ENCODE data around the gene PAFAH1B1. TPM values are rescaled to one million over a fixed set of nuclear protein-coding genes. Genes with fewer than 3 reads are reported as not detected.
A peak's percentile ranks its signal among the peaks of the same experiment; 100 is the strongest.
"Not testable (repeated sequence)": the region's sequence is repeated elsewhere in the genome, so short reads cannot be mapped to it uniquely, and the experiment has no call there.

The PAFAH1B1 gene
- 34.5 TPM for total RNA-seq

DNA sequence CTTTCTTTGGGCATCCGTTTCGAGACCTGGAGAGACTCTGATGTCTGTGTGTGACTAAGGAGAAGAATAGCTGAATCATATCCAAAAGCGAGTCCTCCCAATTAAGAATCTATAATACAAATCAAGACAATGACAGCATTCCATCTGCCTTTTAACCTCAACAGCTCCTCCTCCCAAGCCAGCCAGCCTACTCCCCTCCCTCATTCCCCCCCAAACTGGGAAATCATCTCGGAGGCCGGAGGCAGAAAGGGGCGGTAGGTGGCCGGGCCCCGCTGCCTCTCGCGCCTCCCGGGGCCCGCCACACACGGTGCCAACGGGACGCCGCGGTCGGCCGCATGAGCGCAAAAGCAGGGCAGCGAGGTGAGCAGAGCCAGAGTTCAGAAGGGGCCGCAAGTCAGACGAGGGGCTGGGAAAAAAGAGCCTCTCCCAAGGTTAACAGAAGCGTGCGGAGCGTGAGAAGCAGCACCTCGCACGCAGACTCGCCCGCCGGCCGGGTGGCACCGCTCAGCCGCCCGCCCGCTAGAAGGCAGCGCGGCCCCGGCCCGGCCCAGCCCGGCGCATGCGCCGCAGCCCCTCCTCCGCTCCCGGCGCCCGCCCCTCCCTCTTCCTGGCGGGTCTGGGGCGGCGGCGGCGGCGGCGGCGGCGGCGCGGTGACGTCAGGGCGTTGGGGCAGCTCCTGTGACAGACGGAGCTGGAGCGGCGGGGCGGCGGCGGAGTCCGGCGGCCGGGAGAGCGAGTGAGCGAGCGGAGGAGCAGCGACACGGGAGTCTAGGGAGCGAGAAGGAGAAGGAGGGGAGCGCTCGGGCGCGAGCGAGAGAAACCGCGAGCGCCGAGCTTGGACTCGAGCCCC is at the start of gene PAFAH1B1:
PAFAH1B1 (plus strand) TSS at position 684 of the 850 bp plus-strand sequence. CDS start 44,635 bp downstream, outside the sequence.
- peak; percentile 89 for ATAC-seq
- peak; percentile 92 for DNase-seq (ENCODE audit: low spot score)

DNA sequence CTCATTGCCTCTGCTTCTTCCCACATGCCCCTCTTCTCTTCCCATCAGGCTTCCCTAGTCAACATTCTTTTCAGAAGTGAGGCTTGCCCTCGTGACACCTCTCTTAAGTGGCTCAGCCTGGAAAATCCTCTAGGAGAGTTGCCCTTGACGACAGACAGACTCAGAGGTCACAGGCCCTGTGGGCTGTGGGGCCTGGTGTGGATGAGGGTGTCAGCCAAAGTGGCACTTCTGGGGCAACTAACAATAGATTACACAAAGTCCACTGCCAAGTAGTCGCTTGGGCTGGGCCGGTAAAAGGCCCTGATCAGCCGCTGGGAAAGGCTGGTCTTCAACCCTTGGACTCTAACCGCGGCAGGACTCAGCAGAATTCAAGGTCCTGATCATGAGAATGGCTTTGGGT is 48.1 kb upstream of the PAFAH1B1 start:
- peak; percentile 82 for DNase-seq (ENCODE audit: low spot score)
- ATAC-seq = peak; percentile 92

DNA sequence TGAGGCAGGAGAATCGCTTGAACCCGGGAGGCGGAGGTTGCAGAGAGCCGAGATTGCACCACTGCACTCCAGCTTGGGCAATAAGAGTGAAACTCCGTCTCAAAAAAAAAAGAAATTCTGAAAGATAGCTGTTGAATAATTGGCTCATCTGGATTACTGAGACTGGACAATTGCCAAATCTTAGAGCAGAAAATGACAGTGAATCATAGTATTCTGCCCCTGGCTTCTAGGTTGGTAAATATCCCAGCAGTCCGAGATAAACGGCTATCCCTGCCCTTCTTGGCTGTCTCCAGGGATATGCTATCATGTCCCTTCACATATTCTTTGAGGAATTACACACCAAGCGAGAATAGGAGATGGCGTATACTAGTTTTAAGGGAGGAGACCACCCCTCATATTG is 46.3 kb upstream of the PAFAH1B1 start:
- ATAC-seq = peak; percentile 55
- no peak for DNase-seq (ENCODE audit: low spot score)

DNA sequence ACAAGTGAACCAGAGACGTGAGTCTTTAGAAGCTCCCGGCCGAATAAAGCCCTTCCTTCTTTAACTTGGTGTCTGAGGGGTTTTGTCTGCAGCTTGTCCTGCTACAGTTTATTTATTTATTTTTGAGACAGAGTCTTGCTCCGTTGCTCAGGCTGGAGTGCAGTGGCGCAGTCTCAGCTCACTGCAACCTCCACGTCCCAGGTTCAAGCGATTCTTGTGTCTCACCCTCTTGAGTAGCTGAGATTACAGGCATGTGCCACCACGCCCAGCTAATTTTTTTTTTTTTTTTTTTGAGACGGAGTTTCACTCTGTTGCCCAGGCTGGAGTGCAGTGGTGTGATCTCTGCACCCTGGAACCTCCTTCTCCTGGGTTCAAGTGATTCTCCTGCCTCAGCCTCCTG is 45.4 kb upstream of the PAFAH1B1 start:
- DNase-seq (ENCODE audit: low spot score); ATAC-seq: not testable (repeated sequence)

DNA sequence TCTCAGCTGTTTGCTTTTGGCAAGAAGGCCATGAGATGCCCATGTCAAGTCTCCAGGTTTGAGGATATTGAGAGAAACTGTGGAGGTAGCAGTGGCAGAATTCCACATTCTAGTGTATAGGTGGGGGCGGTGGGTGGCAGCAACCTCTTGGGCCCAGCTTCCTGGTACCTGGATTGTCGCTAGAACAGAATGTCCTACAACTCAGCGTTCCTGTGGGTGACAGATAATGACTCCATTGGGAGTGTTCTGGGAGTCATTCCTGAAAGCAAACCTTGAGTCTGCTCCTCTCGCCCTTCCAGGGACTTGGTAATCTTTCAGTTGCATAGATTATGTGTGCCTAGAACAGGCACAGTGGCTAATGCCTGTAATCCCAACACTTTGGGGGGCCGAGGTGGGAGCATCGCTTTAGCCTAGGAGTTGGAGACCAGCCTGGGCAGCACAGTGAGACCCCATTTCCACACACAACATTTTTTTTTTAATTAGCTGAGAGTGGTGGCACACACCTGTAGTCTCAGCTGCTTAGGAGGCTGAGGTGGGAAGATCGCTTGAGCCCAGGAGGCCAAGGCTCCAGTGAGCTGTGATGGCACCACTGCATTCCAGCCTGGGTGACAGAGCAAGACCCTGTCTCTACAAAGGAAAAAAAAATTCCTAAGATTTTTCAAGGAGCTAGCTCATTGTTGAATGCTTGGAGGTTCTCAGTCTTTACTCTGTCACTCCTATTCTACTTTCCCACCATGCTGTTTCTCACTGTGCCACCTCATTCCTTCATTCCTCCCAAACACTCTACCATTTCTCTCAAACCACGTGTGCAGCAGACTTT is 43.9 kb upstream of the PAFAH1B1 start:
- ATAC-seq (no peak), DNase-seq (ENCODE audit: low spot score) (no peak)

DNA sequence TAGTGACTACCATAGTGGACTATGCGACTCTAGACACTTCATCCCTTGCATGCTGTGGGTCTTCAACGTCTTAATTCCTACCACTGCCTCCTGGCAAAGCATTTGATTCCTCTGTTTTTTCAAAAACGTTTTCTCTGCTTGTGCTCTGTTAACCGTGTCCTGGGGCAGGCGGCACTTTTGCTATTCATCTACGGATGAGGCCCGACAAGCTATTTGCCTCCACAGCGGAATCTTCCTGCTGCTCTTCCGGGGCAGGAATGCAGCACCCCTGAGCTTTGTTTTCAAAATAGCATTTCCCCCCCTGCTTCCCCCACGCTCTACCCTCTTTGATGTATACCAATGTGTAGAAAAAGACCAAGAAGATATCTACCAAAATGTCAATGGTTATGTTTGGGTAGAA is 42.0 kb upstream of the PAFAH1B1 start:
- ATAC-seq (no peak), DNase-seq (ENCODE audit: low spot score) (no peak)

DNA sequence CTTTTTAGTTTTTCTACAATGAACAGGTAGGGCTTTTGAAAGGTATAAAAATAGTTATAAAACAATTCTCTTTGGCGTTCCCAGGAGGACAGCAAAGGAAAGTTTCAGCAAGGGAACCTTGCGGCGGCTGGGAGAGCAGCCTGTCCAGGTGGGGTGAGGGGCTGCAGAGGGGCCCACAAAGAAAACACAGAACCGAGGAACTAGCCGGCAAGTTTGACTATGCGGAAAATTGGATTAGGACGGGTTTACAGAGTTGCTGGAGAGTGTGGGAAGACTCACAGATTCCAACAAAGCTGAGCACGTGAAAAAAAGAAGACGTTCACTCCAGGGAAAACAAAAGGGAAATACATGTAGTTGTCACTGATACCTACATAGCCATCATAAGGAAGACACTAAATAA is 41.5 kb upstream of the PAFAH1B1 start:
- DNase-seq (ENCODE audit: low spot score) = no peak
- no peak for ATAC-seq

DNA sequence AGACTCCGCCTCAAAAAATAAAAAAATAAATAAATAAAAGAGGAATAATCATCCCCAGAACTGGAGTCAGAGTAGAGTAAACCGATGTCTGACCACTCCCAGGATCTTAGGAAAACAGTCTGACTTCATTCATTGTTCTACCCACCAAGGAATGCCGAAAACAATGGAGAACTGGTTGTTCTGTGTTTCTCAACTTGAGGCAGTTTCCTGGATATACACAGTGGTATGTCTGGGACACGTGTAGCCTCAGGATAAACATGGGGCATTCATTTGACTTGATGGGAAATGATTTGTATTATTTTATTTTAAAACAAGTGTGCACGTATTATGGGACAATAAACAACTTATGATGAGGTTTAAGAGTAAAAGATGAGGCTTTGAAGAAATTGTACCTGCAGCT is 32.8 kb upstream of the PAFAH1B1 start:
- no peak for DNase-seq (ENCODE audit: low spot score)
- no peak for ATAC-seq

DNA sequence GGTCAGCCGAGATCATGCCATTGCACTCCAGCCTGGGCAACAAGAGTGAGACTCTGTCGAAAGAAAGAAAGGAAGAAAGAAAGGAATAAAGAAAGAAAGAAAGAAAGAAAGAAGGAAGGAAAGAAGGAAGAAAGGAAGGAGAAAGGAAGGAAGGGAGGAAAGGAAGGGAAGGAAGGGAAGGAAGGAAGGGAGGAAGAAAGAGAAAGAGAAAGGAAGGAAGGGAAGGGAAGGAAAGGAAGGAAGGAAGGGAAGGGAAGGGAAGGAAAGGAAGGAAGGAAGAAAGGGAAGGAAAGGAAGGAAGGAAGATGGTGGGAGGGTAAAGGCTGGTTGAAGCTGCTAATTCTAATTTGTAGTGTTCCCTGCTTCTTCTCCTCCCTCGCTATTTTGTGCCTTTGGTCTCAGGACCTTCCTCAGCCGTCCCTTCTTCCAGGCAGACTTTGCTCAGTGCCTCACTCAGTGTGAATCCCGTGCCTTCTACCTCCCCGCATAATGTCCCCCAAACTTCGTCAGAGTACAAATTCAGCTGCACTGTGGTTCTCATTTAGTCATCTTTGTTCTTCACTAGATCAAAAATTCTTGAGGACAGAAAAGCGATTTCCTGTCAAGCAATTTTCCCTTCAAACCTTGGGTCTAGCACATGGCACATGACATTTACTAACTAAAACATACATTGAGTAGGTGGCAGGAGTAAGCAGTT is 31.1 kb upstream of the PAFAH1B1 start:
- ATAC-seq (no peak), DNase-seq (ENCODE audit: low spot score) (no peak)

DNA sequence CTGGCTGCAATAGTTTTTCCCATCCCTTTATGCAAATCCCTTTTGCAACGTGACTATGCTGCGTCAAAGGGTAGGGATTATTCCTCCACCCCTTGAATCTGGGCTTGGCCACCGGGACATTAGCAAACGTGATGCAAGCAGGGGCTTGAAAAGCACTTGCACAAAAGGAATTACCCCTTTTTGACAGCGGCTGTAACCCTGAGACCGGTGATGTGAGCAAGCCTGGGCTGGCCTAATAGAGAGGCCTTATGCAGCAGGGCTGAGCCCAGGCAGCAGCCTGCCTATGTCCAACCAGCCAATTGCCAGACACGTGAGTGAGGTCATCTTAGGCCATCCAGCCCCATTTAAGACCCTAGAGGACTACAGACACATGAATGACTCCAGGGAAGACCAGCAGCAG is 30.4 kb upstream of the PAFAH1B1 start:
- DNase-seq (ENCODE audit: low spot score) (no peak), ATAC-seq (no peak)

DNA sequence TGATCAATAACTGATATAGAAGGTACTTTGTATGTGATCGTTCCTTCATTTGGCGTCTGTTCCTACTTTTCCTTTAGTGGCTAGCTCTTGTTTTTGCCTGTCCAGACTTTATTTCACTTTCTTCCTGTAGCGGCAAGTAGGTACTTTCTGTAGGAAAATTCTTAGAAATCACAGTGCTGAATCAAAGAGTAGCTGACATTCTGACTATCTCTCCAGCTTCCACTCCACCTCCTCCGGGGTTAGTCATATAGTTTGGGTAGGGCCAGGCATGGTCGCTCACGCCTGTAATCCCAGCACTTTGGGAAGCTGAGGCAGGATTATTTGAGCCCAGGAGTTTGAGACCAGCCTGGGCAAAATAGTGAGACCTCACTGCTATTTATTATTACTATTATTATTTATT is 29.9 kb upstream of the PAFAH1B1 start:
- no peak for DNase-seq (ENCODE audit: low spot score)
- no peak for ATAC-seq

DNA sequence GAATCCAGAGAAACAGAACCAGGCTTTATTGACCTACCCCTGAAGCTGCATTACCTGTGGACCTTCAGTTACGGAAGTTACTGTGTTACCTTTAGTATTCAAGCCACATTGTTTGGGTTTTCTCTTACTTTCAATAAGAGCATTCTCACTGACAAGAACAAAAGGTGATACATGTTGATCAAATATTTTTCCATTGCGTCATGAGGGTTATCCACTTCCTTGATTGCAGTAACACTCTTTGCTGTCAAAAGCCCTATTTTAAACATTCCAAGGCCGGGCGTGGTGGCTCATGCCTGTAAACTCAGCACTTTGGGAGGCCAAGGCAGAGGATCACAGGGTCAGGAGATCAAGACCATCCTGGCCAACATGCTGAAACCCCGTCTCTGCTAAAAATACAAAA is 28.6 kb upstream of the PAFAH1B1 start:
- no peak for ATAC-seq

DNA sequence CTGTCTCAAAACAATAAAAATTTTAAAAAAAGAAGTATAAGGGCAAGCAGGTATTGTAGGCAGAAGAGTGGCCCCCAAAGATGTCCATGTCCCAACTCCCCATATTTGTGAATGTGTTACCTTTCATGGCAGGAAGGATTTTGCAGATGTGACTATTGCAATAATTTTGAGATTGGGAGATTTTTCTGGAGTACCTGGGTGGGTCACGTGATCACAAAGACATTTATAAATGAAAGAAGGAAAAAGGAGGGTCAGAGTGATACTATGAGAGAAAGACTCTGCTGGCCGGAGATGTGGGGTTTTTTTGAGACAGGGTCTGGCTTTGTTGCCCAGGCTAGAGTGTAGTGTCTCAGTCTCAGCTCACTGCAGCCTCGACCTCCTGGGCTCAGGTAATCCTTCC is 27.4 kb upstream of the PAFAH1B1 start:
- no peak for ATAC-seq
- DNase-seq (ENCODE audit: low spot score) = no peak

More for the DNA sequence above, 28.6 kb upstream of the PAFAH1B1 start:
- no peak for DNase-seq (ENCODE audit: low spot score)

DNA sequence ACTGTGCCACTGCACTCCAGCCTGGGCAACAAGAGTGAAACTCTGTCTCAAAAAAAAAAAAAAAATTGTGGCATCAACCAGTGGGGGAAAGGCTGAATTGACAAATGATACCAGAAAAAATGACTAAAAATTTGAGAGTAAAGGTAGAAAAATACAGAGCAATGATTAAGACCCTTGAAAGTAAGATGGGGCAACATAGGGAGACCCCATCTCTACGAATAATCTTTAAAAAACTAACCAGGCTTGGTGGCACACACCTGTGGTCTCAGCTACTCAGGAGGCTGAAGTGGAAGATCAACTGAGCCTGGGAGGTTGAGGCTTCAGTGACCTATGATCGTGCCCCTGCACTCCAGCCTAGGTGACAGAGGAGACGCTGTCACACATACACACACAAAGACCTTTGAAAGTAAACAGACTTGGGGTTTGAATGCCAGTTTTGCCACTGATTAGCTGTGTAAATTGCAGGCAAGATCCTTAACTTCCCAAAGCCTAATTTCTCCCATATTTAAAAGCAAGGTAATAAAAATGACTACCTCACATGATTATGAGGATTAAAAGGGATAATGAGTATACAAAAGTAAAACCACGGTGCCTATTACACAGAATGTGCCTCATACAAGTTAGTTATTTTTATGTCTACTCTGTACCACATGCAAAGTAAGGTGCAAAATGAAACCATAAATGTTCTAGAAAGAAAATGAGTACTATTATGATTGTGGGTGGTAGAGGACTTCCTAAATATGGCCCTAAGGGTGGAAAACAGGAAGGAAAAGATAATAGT is 21.7 kb upstream of the PAFAH1B1 start:
- DNase-seq (ENCODE audit: low spot score) (no peak), ATAC-seq (peak; percentile 86)

DNA sequence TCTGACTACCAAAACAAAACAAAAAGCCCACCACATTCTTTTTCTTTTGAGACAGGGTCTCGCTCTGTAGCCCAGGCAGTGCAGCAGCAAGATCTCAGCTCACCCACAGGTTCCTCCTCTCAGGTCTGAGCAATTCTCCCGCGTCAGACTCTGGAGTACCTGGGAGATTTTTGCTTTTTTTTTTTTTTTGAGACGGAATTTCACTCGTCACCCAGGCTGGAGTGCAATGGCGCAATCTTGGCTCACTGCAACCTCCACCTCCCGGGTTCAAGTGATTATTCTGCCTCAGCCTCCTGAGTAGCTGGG is 21.2 kb upstream of the PAFAH1B1 start:
- DNase-seq (ENCODE audit: low spot score); ATAC-seq: not testable (repeated sequence)

DNA sequence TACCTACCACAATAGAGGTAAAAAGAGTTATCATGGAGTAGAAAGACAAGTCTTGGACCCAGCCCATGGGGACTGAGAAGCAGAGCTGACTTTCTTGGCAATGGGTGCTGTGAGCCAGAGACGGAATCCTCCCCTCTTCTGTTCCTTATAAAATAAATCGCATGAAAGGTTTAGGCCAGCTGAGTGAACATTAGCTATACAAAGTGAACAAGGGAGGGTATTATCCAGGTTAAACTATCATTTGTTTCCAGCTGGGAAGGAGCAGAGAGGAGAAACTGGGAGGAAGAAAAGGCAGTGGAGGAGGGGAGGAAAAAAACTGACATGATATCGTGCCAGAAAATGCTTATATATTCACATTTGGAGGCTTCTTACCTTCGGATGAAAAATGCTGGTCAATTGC is 13.3 kb upstream of the PAFAH1B1 start:
- ATAC-seq = no peak

DNA sequence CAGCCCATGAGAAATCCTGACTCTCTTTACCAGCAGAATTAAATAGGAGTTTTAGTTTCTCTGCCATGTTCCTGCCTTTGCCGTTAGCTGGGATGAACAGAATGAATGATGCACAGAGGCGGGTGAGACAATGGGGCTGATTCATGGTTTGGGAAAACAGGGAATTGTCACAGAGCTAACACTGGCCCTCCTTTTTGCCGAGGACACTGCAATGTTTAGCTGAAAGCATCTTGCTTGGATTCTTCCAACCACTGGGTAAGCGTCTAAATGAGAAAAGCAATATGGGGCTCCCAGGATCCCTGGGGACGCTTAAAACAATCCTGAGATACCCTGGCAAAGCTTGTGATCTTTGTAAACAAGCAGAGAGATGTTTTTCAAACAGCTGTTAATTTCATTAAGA is 12.8 kb upstream of the PAFAH1B1 start:
- ATAC-seq (no peak), DNase-seq (ENCODE audit: low spot score) (no peak)

More for the DNA sequence above, 13.3 kb upstream of the PAFAH1B1 start:
- DNase-seq (ENCODE audit: low spot score) = no peak

DNA sequence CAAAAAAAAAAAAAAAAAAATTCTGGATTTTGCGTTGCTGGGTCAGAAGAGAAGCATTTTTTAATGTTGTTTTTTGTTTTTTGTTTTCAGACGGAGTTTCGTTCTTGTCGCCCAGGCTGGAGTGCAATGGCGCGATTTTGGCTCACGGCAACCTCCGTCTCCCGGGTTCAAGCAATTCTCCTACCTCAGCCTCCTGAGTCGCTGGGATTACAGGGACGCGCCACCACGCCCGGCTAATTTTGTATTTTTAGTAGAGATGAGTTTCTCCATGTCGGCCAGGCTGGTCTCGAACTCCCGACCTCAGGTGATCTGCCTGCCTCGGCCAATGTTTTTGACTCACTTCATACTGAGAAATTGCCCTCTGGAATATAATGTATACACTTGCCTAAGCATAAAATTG is 11.0 kb upstream of the PAFAH1B1 start:
- DNase-seq (ENCODE audit: low spot score) = no peak
- no peak for ATAC-seq

DNA sequence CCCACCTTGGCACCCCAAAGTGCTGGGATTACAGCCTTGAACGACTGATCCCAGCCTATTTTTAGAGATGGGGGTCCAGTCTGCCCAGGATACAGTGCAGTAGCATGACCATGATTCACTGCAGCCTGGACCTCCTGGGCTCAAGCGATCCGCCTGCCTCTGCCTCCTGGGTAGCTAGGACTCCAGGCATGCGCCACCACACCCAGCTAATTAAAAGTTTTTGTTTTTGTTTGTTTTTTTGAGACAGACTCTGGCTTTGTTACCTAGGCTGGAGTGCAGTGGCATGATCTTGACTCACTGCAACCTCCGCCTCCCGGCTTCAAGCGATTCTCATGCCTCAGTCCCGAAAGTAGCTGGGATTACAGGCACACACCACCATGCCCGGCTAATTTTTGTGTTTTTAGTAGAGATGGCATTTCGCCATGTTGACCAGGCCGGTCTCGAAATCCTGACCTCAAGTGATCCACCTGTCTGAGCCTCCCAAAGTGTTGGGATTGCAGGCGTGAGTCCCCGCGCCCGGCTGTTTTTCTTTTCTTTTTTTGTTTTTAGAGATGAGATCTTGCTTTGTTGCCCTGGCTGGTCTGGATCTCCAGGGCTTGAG is 2.3 kb upstream of the PAFAH1B1 start:
- ATAC-seq (no peak), DNase-seq (ENCODE audit: low spot score) (no peak)

Measured in left lobe of liver (tissue), 2 donors.